Coronary artery (tissue), 2 donors: ENCODE data around the gene ADAD2.

Experiments used
- DNase-seq: peaks from one replicate; pipeline ENCODE4 v3.0.0-alpha.2; 2017; ENCODE audit warnings: low spot score
- H3K27ac ChIP-seq, 2 donors: fragments of 200-600 bp; sonication (generic); one replicate each; pipeline ENCODE4 v1.5.1; 2016 to 2019
- H3K4me3 ChIP-seq: fragments of 200-600 bp; sonication (generic); 2 replicates; pipeline ENCODE4 v1.5.1; 2016; ENCODE audit warnings: mild to moderate bottlenecking, moderate library complexity
- TF ChIP-seq, protein P1 (sequence below): fragments of 200-600 bp; sonication (generic); IDR thresholded peaks from one replicate; pipeline ENCODE4 v1.5.1; 2019; ENCODE audit warnings: antibody characterized with exemption

The ADAD2 gene

DNA sequence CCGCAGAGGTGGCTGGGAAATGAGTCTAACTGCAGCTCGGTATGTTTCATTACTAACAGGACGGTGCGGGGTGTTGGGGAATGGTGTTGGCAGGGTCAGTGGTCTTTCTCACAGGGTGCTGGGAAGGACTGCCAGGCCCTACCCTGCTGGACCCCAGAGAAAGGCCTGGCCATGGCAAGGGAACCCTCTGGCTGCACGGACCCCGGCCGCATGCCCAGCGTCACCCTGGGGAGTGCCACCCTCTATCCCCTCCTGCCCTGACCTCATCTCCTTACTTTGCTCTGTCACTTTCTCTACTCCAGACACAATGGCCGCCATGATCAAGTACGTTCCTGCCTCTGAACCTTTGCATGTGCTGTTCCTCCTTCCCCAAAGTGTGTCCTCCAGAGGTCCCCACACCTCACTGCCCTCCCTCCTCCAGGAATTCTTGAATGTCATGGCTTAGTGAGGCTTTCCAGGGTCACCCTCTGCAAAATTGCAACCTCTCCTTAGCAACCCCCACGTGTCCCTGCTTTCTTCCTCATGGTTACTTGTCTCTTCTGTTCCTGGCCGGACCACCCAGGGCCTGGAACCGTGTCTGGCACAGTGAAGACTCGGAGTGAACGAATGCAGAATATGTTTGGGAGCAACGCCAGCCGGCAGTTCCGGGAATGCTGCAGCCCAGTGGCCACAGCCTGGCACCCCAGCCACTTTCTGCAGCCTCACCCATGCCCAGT lies 15.2 kb downstream of the ADAD2 start:
- no peak overlapping the region for H3K27ac ChIP-seq
- DNase-seq: no peak
- no peak overlapping the region for H3K4me3 ChIP-seq
- TF ChIP-seq, protein P1, sequence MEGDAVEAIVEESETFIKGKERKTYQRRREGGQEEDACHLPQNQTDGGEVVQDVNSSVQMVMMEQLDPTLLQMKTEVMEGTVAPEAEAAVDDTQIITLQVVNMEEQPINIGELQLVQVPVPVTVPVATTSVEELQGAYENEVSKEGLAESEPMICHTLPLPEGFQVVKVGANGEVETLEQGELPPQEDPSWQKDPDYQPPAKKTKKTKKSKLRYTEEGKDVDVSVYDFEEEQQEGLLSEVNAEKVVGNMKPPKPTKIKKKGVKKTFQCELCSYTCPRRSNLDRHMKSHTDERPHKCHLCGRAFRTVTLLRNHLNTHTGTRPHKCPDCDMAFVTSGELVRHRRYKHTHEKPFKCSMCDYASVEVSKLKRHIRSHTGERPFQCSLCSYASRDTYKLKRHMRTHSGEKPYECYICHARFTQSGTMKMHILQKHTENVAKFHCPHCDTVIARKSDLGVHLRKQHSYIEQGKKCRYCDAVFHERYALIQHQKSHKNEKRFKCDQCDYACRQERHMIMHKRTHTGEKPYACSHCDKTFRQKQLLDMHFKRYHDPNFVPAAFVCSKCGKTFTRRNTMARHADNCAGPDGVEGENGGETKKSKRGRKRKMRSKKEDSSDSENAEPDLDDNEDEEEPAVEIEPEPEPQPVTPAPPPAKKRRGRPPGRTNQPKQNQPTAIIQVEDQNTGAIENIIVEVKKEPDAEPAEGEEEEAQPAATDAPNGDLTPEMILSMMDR: no peak

GRCh38 chr16:84207251-84207650 lies 16.3 kb downstream of the ADAD2 start:
- H3K27ac ChIP-seq: no peak overlapping the region
- DNase-seq: no peak
- TF ChIP-seq, protein P1: no peak

GRCh38 chr16:84207879-84208278 lies 16.9 kb downstream of the ADAD2 start:
- Histone ChIP-seq H3K27ac (no peak overlapping the region), H3K4me3 (no peak overlapping the region)
- DNase-seq: no peak
- TF ChIP-seq, protein P1: no peak

More at GRCh38 chr16:84207251-84207650, 16.3 kb downstream of the ADAD2 start:
- no peak overlapping the region for H3K4me3 ChIP-seq

DNA sequence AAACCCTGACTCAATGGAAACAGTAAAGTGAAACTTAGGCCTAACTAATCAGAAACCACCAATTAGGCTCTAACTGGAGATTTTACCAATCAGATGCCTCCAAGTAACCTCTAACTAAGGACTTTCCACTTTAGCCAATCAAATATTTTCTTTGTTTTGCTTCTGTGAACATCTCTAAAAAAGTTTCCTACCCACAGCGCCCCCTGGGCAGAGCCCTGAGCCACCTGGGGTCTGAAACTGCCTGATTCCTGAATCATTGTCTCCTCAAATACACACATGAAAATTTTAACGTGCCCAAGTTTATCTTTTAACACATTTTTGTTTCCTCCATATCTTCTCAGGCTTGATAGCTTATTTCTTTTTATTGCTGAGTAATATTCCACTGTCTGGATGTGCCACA lies 19.0 kb downstream of the ADAD2 start:
- no peak for DNase-seq
- Histone ChIP-seq H3K4me3 (no peak overlapping the region), H3K27ac (no peak overlapping the region)
- TF ChIP-seq, protein P1: no peak

DNA sequence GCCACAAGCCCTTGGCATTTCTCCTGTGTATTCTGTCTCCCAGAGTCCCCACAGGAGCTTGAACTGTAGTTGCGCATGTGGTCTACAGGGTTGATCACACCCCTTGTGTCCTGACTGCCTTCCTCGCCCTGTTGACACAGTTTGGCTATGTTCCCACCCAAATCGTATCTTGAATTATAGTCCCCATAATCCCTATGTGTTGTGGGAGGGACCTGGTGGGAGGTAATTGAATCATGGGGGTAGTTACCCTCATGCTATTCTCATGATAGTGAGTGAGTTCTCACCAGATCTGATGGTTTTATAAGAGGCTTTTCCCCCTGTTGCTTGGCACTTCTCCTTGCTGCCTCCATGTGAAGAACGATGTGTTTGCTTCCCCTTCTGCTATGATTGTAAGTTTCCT lies 21.2 kb downstream of the ADAD2 start:
- H3K4me3 ChIP-seq: no peak overlapping the region
- H3K27ac ChIP-seq: no peak overlapping the region
- no peak for DNase-seq
- TF ChIP-seq, protein P1: no peak

- no peak for DNase-seq
- H3K27ac ChIP-seq: no peak overlapping the region
- H3K4me3 ChIP-seq: no peak overlapping the region
- TF ChIP-seq, protein P1: no peak
Observed at GRCh38 chr16:84212631-84213030, 21.7 kb downstream of the ADAD2 start.

DNA sequence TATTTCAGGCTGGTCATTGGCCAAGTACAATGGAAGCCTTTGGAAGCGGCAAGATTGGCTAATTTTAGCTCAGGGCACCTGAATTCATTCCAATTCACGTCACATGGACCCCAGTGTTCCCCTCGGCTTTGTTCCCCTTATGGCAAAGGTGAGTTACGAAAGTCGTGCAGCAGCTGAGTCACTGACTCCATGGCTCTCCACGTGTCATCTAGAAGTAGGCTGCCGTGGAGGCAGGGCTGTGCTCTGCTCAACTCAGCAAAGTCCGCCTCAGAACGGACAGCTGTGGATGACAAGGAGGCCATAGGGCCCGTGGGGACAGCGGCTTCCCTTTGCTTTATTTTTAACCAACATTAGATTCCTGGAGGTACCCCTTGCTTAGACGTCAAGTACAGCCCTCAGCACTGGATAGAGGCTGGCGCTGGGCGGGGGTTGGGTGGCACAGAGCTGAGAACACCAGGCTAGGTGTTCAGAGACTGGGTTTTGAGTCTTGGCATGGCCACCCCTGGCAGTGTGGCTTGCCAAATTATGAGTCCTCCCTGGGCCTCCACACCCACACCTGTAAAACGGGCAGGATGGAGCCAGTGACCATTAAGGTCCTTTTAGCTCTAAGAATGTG lies 23.6 kb downstream of the ADAD2 start:
- no peak overlapping the region for H3K27ac ChIP-seq
- TF ChIP-seq, protein P1: no peak

More for the DNA sequence above, 23.6 kb downstream of the ADAD2 start:
- no peak for DNase-seq
- H3K4me3 ChIP-seq: no peak overlapping the region
